Nephron progenitor cell (in vitro differentiated cells): Measurements from ENCODE around the gene KCNQ1.

ENCODE experiments used
- DNase-seq: peaks from one replicate; pipeline ENCODE4 v3.0.0; 2021
- H3K27ac Mint-ChIP-seq: 2 replicates; pipeline ENCODE4 v1.8.0; 2021; ENCODE audit warnings: mild to moderate bottlenecking, moderate library complexity, mixed read lengths
- H3K27me3 Mint-ChIP-seq: 2 replicates; pipeline ENCODE4 v1.8.0; 2021; ENCODE audit warnings: mild to moderate bottlenecking, low read depth, mixed read lengths; ENCODE audit not compliant: poor library complexity
- H3K36me3 Mint-ChIP-seq: 2 replicates; pipeline ENCODE4 v1.8.0; 2021; ENCODE audit warnings: low read depth, mixed read lengths
- H3K4me1 Mint-ChIP-seq: 2 replicates; pipeline ENCODE4 v1.8.0; 2021; ENCODE audit warnings: mixed read lengths
- H3K4me3 Mint-ChIP-seq: 2 replicates; pipeline ENCODE4 v1.8.0; 2021; ENCODE audit warnings: mild to moderate bottlenecking, moderate library complexity, mixed read lengths
- H3K9me3 Mint-ChIP-seq: 2 replicates; pipeline ENCODE4 v1.8.0; 2021; ENCODE audit warnings: mild to moderate bottlenecking, moderate library complexity, mixed read lengths
- TF ChIP-seq, protein P1 (sequence below): fragments of 200-600 bp; sonication (generic); IDR thresholded peaks from 2 replicates; pipeline ENCODE4 v1.5.0; 2021; ENCODE audit warnings: antibody characterized with exemption

The KCNQ1 gene

DNA sequence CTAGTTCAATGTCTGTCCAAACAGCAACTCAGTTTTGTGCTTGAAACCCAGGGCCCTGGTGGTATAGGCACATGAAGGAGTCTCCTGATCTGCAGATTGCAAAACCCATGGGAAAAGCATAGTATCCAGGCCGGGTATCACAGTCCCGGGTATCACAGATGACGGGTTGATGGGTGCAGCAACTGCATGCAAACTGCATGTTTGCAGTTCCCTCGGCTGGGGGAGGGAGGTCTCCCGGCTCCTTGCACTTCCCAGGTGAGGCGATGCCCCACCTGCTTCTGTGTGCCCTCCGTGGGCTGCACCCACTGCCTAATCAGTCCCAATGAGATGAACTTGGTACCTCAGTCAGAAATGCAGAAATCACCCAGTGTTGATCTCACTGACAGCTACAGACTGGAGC lies 53.9 kb downstream of the KCNQ1 start:
- Mint-ChIP-seq H3K4me3 (no peak overlapping the region), H3K36me3 (peaks cover 5% of the 10 kb centered on the region), H3K4me1 (no peaks in the 10 kb centered on the region), H3K27ac (no peak overlapping the region), H3K9me3 (peaks cover 69% of the 10 kb centered on the region), H3K27me3 (peaks cover 82% of the 10 kb centered on the region)
- TF ChIP-seq, protein P1, sequence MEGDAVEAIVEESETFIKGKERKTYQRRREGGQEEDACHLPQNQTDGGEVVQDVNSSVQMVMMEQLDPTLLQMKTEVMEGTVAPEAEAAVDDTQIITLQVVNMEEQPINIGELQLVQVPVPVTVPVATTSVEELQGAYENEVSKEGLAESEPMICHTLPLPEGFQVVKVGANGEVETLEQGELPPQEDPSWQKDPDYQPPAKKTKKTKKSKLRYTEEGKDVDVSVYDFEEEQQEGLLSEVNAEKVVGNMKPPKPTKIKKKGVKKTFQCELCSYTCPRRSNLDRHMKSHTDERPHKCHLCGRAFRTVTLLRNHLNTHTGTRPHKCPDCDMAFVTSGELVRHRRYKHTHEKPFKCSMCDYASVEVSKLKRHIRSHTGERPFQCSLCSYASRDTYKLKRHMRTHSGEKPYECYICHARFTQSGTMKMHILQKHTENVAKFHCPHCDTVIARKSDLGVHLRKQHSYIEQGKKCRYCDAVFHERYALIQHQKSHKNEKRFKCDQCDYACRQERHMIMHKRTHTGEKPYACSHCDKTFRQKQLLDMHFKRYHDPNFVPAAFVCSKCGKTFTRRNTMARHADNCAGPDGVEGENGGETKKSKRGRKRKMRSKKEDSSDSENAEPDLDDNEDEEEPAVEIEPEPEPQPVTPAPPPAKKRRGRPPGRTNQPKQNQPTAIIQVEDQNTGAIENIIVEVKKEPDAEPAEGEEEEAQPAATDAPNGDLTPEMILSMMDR = no peak
- DNase-seq = no peak

DNA sequence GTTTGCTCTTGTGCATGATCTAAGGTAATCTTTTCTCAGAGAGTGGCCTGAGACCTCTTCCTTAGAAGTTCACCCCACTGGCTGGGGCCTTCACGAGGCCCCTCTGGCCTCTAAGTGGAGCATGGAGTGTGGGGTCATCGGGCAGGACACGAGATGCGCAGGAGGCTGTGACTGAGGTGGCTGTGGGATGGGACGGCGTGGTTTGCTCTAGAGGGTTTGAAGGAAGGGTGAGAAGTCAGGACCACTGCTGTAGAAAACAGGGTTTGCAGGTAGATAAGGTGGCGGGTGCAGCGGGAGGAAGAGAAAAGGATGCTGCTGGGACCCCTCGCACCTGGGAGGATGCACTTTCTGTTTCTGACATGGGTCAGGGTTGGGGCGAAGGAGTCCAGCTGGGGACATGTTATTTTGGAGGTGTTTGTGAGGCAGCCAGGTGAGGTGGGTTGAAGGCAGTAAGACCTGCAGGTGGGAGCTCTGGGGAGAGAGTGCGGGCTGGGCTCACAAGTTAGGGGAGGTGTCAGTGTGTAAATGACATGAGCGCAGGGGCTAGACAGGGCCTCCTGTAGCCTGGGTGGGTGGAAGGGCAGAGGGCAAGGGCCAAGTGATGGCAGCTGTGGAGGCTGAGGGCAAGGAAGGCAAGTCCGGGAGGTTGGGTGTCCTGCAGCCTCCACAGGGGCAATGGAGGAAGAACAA lies 62.5 kb downstream of the KCNQ1 start:
- TF ChIP-seq, protein P1 = no peak
- Mint-ChIP-seq H3K27me3 (peaks cover 70% of the 10 kb centered on the region), H3K4me1 (peaks cover 5% of the 10 kb centered on the region), H3K36me3 (no peaks in the 10 kb centered on the region), H3K27ac (no peak overlapping the region), H3K9me3 (peaks cover 8% of the 10 kb centered on the region), H3K4me3 (no peak overlapping the region)
- DNase-seq = no peak

DNA sequence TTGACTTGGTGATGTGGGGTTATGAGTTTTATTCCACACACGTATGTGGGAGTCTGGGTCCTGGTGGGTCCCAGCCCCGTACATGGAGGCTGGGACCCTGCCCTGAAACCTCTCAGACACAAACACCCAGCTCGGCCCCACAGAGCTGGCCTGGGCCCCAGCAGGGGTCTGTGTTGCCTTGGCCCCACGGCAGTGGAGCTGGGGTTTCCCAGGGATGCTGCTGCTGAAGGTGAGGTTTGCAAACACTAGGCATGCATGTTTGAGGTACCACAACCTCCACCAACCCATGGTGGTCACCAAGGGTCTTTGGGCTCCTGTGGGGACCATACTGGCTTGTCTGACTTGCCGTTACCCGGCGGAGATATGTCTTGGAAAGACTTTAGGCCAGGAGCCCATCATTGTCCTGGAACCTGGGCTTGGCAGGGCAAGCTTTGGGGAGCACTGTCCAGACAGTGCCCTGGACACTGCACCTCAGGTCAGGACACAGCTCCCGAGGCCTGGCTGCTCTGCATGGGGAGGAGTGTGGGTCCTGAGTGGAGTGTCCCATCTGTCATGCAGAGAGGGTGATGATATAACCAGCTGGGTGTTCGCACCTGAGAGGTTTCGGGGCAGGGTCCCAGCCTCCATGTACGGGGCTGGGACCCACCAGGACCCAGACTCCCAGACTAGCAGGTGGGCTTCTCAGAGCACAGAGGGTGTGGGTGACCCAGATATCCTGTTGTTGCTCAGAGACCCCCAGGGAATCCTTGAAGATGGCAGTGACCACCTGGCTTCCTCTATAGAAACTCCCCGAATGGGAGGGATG lies 63.3 kb downstream of the KCNQ1 start:
- DNase-seq = no peak
- H3K4me1 Mint-ChIP-seq = peaks cover 5% of the 10 kb centered on the region
- no peak overlapping the region for H3K27ac Mint-ChIP-seq
- no peak overlapping the region for H3K4me3 Mint-ChIP-seq
- peaks cover 64% of the 10 kb centered on the region for H3K27me3 Mint-ChIP-seq
- H3K36me3 Mint-ChIP-seq = no peaks in the 10 kb centered on the region
- TF ChIP-seq, protein P1 = no peak
- H3K9me3 Mint-ChIP-seq = no peaks in the 10 kb centered on the region

DNA sequence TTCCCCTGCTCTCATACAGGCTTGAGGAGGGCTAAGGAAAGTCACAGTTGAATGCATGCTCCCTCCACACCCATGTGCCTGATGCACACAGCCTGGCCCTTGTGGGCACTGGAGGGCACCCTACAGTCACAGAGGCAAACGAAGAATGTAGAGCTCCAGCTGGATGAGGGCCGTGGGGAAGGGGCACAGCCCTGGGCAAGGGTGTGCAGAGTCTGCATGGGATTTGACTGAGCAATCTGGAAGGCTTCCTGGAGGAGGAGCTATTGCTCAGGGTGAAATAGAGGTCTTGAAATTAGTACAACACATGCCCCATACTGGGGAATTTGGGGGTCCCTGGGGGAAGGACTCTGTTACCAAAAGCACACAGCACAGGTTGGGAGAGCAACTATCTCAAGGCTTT lies 64.0 kb downstream of the KCNQ1 start:
- Mint-ChIP-seq H3K4me3 (no peak overlapping the region), H3K9me3 (no peaks in the 10 kb centered on the region), H3K4me1 (peaks cover 5% of the 10 kb centered on the region), H3K27ac (no peak overlapping the region), H3K36me3 (no peaks in the 10 kb centered on the region), H3K27me3 (peaks cover 58% of the 10 kb centered on the region)
- no peak for DNase-seq
- TF ChIP-seq, protein P1 = no peak

DNA sequence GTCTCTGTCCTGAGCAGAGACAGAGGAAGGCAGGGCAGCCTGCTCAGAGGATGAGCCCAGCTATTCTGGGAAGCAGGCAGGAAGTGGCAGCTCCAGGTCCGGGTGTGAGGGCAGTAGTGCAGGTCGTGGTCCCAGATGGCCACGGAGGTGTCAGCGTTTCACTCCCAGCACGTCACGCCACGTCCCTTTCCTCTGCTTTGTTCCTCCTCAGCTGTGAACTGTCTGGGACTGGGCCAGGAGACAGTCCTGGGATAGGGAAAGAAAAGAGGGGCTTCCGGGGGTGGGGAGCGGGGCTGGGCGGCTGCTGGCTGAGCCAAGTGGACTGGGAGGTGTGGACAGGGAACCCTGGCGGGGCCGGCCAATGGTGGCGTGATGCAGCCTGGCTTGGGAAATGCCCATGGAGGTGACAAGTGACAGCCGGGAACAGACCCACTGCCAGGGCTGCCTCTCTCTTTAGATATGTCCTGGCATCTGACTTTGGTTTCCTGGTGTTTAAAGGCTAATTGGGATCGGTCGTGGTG lies 64.7 kb downstream of the KCNQ1 start:
- H3K4me3 Mint-ChIP-seq = no peak overlapping the region
- H3K27ac Mint-ChIP-seq = no peak overlapping the region
- H3K36me3 Mint-ChIP-seq = no peaks in the 10 kb centered on the region
- no peak for DNase-seq
- TF ChIP-seq, protein P1 = no peak
- no peaks in the 10 kb centered on the region for H3K9me3 Mint-ChIP-seq
- peaks cover 5% of the 10 kb centered on the region for H3K4me1 Mint-ChIP-seq
- H3K27me3 Mint-ChIP-seq = peaks cover 51% of the 10 kb centered on the region
